ENCODE measurements around the gene MLLT10.

GRCh38 chr10:21754410-21755011 is 220.5 kb downstream of the MLLT10 start:
- TF ChIP-seq, protein P1, sequence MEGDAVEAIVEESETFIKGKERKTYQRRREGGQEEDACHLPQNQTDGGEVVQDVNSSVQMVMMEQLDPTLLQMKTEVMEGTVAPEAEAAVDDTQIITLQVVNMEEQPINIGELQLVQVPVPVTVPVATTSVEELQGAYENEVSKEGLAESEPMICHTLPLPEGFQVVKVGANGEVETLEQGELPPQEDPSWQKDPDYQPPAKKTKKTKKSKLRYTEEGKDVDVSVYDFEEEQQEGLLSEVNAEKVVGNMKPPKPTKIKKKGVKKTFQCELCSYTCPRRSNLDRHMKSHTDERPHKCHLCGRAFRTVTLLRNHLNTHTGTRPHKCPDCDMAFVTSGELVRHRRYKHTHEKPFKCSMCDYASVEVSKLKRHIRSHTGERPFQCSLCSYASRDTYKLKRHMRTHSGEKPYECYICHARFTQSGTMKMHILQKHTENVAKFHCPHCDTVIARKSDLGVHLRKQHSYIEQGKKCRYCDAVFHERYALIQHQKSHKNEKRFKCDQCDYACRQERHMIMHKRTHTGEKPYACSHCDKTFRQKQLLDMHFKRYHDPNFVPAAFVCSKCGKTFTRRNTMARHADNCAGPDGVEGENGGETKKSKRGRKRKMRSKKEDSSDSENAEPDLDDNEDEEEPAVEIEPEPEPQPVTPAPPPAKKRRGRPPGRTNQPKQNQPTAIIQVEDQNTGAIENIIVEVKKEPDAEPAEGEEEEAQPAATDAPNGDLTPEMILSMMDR (IDR thresholded peaks at IDR 0.05; ENCODE audit: low read length) = no peak
- TF ChIP-seq EZH2 (IDR thresholded peaks at IDR 0.05; ENCODE audit: borderline replicate concordance, low read length) = no peak
